SU-DHL-6 (cell line): ENCODE data around the gene CACNB2.

Experiments
- H2AFZ ChIP-seq: fragments of 200-600 bp; sonication (generic); 2 replicates; pipeline ENCODE4 v1.6.1; 2014; ENCODE audit warnings: low read depth, mild to moderate bottlenecking, moderate library complexity, mixed read lengths, antibody characterized with exemption, low read length; ENCODE audit not compliant: severe bottlenecking
- H3F3A ChIP-seq: fragments of 200-600 bp; shearing (Covaris generic); 2 replicates; pipeline ENCODE4 v1.6.0; 2016; ENCODE audit warnings: antibody characterized with exemption, mild to moderate bottlenecking; ENCODE audit not compliant: insufficient read depth
- H3K27ac ChIP-seq: fragments of 200-600 bp; sonication (generic); 2 replicates; pipeline ENCODE4 v1.5.1; 2016; ENCODE audit warnings: low read depth, mild to moderate bottlenecking, low read length, moderate library complexity, mixed read lengths
- H3K27me3 ChIP-seq: fragments of 200-600 bp; sonication (generic), shearing (Covaris generic); 2 replicates; pipeline ENCODE4 v1.6.0; 2014; ENCODE audit warnings: mild to moderate bottlenecking, low read length
- H3K36me3 ChIP-seq: fragments of 200-600 bp; sonication (generic); 2 replicates; pipeline ENCODE4 v1.6.1; 2014; ENCODE audit warnings: mild to moderate bottlenecking, low read length, mixed read lengths
- H3K4me2 ChIP-seq: fragments of 300-600, 200-600 bp; shearing (Covaris generic), sonication (generic); 2 replicates; pipeline ENCODE4 v1.6.0; 2014; ENCODE audit warnings: low read length, low read depth, mild to moderate bottlenecking; ENCODE audit not compliant: poor library complexity, severe bottlenecking
- H3K4me3 ChIP-seq: fragments of 200-600 bp; sonication (generic); 2 replicates; pipeline ENCODE4 v1.5.1; 2014; ENCODE audit warnings: antibody characterized with exemption, low read length, mild to moderate bottlenecking, mixed read lengths; ENCODE audit not compliant: insufficient read depth, poor library complexity, severe bottlenecking
- H3K79me2 ChIP-seq: fragments of 200-600 bp; sonication (generic); 2 replicates; pipeline ENCODE4 v1.6.1; 2014; ENCODE audit warnings: mild to moderate bottlenecking, low read length, moderate library complexity; ENCODE audit not compliant: insufficient read depth
- H3K9ac ChIP-seq: fragments of 200-600 bp; sonication (generic); 2 replicates; pipeline ENCODE4 v1.7.0; 2014; ENCODE audit warnings: mild to moderate bottlenecking, low read length
- H3K9me2 ChIP-seq: fragments of 200-600 bp; sonication (generic); replicated peaks from 2 replicates; pipeline ENCODE4 v1.6.1; 2014; ENCODE audit warnings: low read length; ENCODE audit not compliant: insufficient read depth
- H3K9me3 ChIP-seq: fragments of 200-600 bp; sonication (generic); 2 replicates; pipeline ENCODE4 v1.6.1; 2014; ENCODE audit warnings: low read length, mixed read lengths; ENCODE audit not compliant: insufficient read depth
- H4K20me1 ChIP-seq: fragments of 200-600 bp; sonication (generic); 2 replicates; pipeline ENCODE4 v1.6.1; 2014; ENCODE audit warnings: low read depth, mild to moderate bottlenecking, antibody characterized with exemption, low read length, moderate library complexity, mixed read lengths
- CTCF ChIP-seq: fragments of 200-600 bp; sonication (generic); IDR thresholded peaks from one replicate; pipeline ENCODE4 v1.5.1; 2017; ENCODE audit warnings: antibody characterized with exemption, mild to moderate bottlenecking, low read length, moderate library complexity; ENCODE audit not compliant: insufficient read depth, poor library complexity, severe bottlenecking
- EZH2phosphoT487 ChIP-seq: fragments of 200-600 bp; sonication (generic), shearing (Covaris generic); conservative IDR thresholded peaks from 2 replicates; pipeline ENCODE4 v1.6.1; 2018; ENCODE audit warnings: mild to moderate bottlenecking, antibody characterized with exemption, low read length, moderate library complexity, mixed read lengths

CACNB2 gene

DNA sequence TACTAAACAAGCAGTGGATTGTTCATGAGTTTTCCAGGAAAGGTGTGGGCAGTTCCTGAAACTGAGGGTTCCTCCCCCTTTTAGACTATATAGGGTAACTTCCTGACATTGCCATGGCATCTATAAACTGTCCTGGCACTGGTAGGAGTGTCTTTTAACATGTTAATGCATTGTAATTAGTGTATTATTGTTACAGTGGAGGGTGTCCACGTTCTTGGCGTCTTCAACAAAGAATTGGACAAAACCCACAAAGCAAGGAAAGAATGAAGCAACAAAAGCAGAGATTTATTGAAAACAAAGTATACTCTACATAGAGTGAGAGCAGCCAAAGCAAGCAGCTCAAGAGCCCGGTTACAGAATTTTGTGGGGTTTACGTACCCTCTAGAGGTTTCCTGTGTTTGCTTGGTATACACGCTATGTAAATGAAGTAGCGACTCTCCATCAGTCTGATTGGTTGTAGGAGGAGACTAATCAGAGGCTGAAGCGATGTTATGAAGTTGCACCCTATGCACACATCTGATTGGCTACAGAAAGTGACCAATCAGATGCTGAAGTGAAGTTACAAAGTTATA lies 335.9 kb downstream of the CACNB2 start:
- Histone ChIP-seq H3K9me3 (no peaks in the 10 kb centered on the region), H3K27ac (no peak overlapping the region), H3K79me2 (no peaks in the 10 kb centered on the region), H4K20me1 (no peaks in the 10 kb centered on the region), H2AFZ (no peak overlapping the region), H3K27me3 (no peaks in the 10 kb centered on the region), H3F3A (no peaks in the 10 kb centered on the region), H3K4me2 (no peak overlapping the region), H3K9me2 (no peaks in the 10 kb centered on the region), H3K36me3 (no peaks in the 10 kb centered on the region), H3K9ac (no peak overlapping the region), H3K4me3 (no peak overlapping the region)
- TF ChIP-seq CTCF (no peak), EZH2phosphoT487 (no peak)

DNA sequence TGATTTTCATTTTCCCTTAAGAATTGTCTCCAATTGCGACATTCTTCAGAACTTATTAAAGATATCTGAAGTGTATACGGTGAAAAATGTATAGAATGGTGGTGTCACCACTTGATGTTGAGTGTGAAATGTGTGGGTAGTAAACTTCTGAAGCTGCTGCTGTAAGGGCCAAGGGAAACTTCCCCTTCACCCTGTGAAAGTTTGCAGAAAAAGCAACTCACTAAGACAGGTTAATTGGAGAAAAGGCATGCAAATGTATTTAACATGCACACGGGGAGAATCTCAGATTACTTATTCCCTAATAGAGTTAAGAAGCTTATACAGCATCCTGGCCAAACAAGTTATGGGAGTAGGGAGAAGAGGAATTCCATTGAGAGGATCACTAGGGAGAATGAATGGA lies 338.1 kb downstream of the CACNB2 start:
- Histone ChIP-seq H3K9me2 (no peaks in the 10 kb centered on the region), H4K20me1 (no peaks in the 10 kb centered on the region), H3K27me3 (no peaks in the 10 kb centered on the region), H3F3A (no peaks in the 10 kb centered on the region), H3K9me3 (no peaks in the 10 kb centered on the region), H2AFZ (no peak overlapping the region), H3K36me3 (no peaks in the 10 kb centered on the region), H3K79me2 (no peaks in the 10 kb centered on the region), H3K4me2 (no peak overlapping the region), H3K27ac (no peak overlapping the region), H3K4me3 (no peak overlapping the region), H3K9ac (no peak overlapping the region)
- no peak for TF ChIP-seq CTCF
- TF ChIP-seq EZH2phosphoT487, result no peak

GRCh38 chr10:18479502-18479901 lies 339.3 kb downstream of the CACNB2 start:
- no peak for TF ChIP-seq CTCF
- Histone ChIP-seq H3K79me2 (no peaks in the 10 kb centered on the region), H3K9me2 (no peaks in the 10 kb centered on the region), H3K27ac (no peak overlapping the region), H3K36me3 (no peaks in the 10 kb centered on the region), H3K4me2 (no peak overlapping the region), H3K9me3 (no peaks in the 10 kb centered on the region), H3K9ac (no peak overlapping the region), H3K4me3 (no peak overlapping the region), H3K27me3 (no peaks in the 10 kb centered on the region), H2AFZ (no peak overlapping the region), H4K20me1 (no peaks in the 10 kb centered on the region), H3F3A (no peaks in the 10 kb centered on the region)
